ENCODE results near the gene SRP14.
A peak's percentile ranks its signal among the peaks of the same experiment; 100 is the strongest.

The SRP14 gene, protein sequence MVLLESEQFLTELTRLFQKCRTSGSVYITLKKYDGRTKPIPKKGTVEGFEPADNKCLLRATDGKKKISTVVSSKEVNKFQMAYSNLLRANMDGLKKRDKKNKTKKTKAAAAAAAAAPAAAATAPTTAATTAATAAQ

GRCh38 chr15:40038638-40039543 is at the start of gene SRP14:
TSS of gene SRP14 (minus strand) at chr15:40039181. CDS start at chr15:40039116, 65 bp downstream.
- Histone ChIP-seq H3K27me3 (no peaks in the 10 kb centered on the region), H3K27ac (peak within 1 kb of the TSS; percentile 85 to 95 (median 92)), H4K20me1 (peaks cover 0 to 41% (median 29%) of the 10 kb centered on the region in 11 experiments; a peak in 15 of 22 replicates), H3K9ac (peak within 1 kb of the TSS; percentile 90 to 99 (median 96)), H3K4me2 (peak within 1 kb of the TSS; percentile 79 to 94 (median 90)), H3K4me3 (peak within 1 kb of the TSS; percentile 86 to 100 (median 92)), H3K4me1 (peaks cover 25 to 49% (median 34%) of the 10 kb centered on the region in 10 experiments), H3K36me3 (peaks cover 36 to 43% (median 40%) of the 10 kb centered on the region in 11 experiments), H3K9me3 (replicated peaks in 1 of 11) (no peaks in the 10 kb centered on the region)
- TF ChIP-seq Cebpa-rat (IDR thresholded peaks at IDR 0.05): no peak

GRCh38 chr15:40087991-40088928 is 49.3 kb upstream of the SRP14 start:
- Histone ChIP-seq H4K20me1 (peaks cover 0 to 33% (median 0%) of the 10 kb centered on the region in 11 experiments; a peak in 2 of 22 replicates), H3K4me3 (no peak overlapping the region), H3K4me2 (peak overlapping the region; percentile 51 to 98 (median 67)), H3K9ac (peak overlapping the region in 10 of 11 experiments; percentile 18 to 44 (median 26); a peak in 8 of 22 replicates), H3K9me3 (replicated peaks in 1 of 11) (no peaks in the 10 kb centered on the region), H3K36me3 (peaks cover 18 to 51% (median 38%) of the 10 kb centered on the region in 11 experiments; a peak in 21 of 22 replicates), H3K4me1 (peaks cover 67 to 88% (median 80%) of the 10 kb centered on the region in 10 experiments), H3K27me3 (no peaks in the 10 kb centered on the region), H3K27ac (peak overlapping the region in 10 of 11 experiments; percentile 18 to 59 (median 35); a peak in 14 of 22 replicates)
- TF ChIP-seq Cebpa-rat (IDR thresholded peaks at IDR 0.05): no peak

DNA sequence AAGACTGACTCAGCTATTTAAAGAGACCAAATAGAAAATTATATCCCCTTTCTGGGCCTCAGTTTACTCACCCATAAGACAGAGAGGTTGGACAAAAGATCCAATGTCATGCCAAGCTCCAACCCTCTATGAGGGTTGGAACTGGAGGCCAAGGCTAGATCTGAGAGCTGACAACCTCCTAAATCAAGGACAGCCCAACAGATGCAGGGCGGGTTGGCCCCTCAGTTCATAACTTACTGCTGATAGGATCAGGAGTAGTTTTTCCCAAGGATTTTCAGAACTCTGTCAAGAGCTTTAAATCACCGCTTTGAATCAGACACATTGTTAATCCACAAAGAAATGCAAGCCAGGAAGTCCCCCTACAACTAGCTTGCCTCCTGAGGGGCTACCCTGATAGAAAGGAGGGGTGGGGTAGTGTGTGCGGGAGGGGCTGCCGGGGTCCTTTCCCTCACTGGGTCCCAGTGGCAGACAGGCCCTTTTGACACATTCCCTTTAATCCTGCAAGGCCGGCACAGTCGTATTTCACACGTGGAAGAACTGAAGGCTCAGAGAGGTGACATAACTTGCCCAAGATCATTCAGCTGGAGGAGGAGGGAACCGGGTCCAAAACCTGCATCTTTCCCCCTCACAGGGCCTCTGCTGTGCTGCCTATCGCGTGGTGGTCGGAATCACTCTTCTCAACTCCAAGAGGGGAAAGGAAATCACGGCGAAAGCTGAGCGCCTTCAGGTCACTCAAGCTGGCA is 48.3 kb upstream of the SRP14 start:
- Histone ChIP-seq H3K4me1 (peaks cover 67 to 88% (median 80%) of the 10 kb centered on the region in 10 experiments), H3K27ac (peak overlapping the region in 2 of 11 experiments; percentile 8 to 19; a peak in 1 of 22 replicates), H3K27me3 (no peaks in the 10 kb centered on the region), H4K20me1 (peaks cover 0 to 24% (median 0%) of the 10 kb centered on the region in 11 experiments; a peak in 2 of 22 replicates), H3K36me3 (peaks cover 18 to 42% (median 31%) of the 10 kb centered on the region in 11 experiments; a peak in 21 of 22 replicates), H3K9me3 (replicated peaks in 1 of 11) (no peaks in the 10 kb centered on the region), H3K4me2 (peak overlapping the region in 2 of 11 experiments; percentile 56 to 76; a peak in 3 of 22 replicates), H3K4me3 (no peak overlapping the region), H3K9ac (no peak overlapping the region)
- no peak for TF ChIP-seq Cebpa-rat (IDR thresholded peaks at IDR 0.05)

- peaks cover 70 to 87% (median 82%) of the 10 kb centered on the region in 10 experiments for H3K4me1 ChIP-seq
- H3K36me3 ChIP-seq: peaks cover 5 to 22% (median 11%) of the 10 kb centered on the region in 11 experiments; a peak in 20 of 22 replicates
- H4K20me1 ChIP-seq: peaks cover 0 to 5% (median 0%) of the 10 kb centered on the region in 11 experiments; a peak in 2 of 22 replicates
- no peaks in the 10 kb centered on the region for H3K27me3 ChIP-seq
- peak overlapping the region in 9 of 11 experiments; percentile 18 to 95 (median 78); a peak in 15 of 22 replicates for H3K4me2 ChIP-seq
- H3K27ac ChIP-seq: peak overlapping the region in 1 of 11 experiments; percentile 16; a peak in 1 of 22 replicates
- TF ChIP-seq Cebpa-rat (IDR thresholded peaks at IDR 0.05): no peak
- 0 out of 22 replicates have a peak overlapping the region, but pooled peaks of 1 of the 11 experiments have one; percentile 26 for H3K9ac ChIP-seq
- no peaks in the 10 kb centered on the region for H3K9me3 ChIP-seq (replicated peaks in 1 of 11)
- H3K4me3 ChIP-seq: no peak overlapping the region
These were observed 46.3 kb upstream of the SRP14 start for GRCh38 chr15:40085266-40085665.

- Histone ChIP-seq H3K4me3 (no peak overlapping the region), H3K9me3 (replicated peaks in 1 of 11) (no peaks in the 10 kb centered on the region), H3K36me3 (peaks cover 0 to 16% (median 5%) of the 10 kb centered on the region in 11 experiments; a peak in 17 of 22 replicates), H4K20me1 (peaks cover 0 to 5% (median 0%) of the 10 kb centered on the region in 11 experiments; a peak in 1 of 22 replicates), H3K27ac (peak overlapping the region in 1 of 11 experiments; percentile 16; a peak in 2 of 22 replicates), H3K27me3 (no peaks in the 10 kb centered on the region), H3K4me1 (peaks cover 67 to 85% (median 77%) of the 10 kb centered on the region in 10 experiments), H3K4me2 (peak overlapping the region in 9 of 11 experiments; percentile 18 to 95 (median 78); a peak in 14 of 22 replicates), H3K9ac (no peak overlapping the region)
- TF ChIP-seq Cebpa-rat (IDR thresholded peaks at IDR 0.05): no peak
These were observed 45.7 kb upstream of the SRP14 start for GRCh38 chr15:40084650-40085049.

DNA sequence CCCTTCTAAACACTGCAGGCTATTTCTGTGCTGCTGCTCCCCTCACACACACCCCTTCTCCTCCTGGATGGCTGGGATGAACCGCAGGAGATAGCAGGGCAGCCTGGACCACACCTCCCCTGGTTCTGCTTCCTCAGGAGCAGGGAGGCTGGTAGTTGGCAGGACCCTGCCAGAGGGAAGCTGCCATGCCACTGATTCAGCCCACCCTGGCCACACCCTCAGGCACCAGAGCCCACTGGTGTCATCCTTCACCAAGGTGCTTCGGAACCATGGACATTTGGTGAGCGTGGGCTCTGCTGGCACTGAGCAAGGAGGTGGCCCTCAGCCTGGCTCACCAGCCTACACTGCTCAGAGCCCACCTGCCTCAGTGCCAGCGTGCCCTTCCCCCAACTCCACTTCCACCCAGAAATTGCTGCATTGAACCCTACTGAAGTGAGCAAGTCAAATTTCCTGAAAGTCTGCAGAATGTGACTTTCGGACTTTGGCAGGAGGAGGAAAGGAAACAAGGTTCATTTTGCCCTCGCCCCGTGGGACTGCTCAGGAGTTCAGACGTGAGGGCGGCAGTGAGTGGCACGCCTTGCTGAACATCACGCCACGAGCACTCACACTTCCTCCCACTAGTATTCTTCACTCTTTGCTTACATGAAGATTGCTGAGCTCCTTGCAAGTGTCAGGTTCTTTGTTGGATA is 43.4 kb upstream of the SRP14 start:
- peak overlapping the region; percentile 44 to 91 (median 68) for H3K9ac ChIP-seq
- H3K4me1 ChIP-seq: peaks cover 44 to 70% (median 57%) of the 10 kb centered on the region in 10 experiments
- H3K27me3 ChIP-seq: no peaks in the 10 kb centered on the region
- TF ChIP-seq Cebpa-rat (IDR thresholded peaks at IDR 0.05): no peak
- peak overlapping the region; percentile 53 to 97 (median 72); a peak in 21 of 22 replicates for H3K27ac ChIP-seq
- peak overlapping the region; percentile 78 to 98 (median 88) for H3K4me2 ChIP-seq
- H3K4me3 ChIP-seq: peak overlapping the region; percentile 6 to 56 (median 32); a peak in 12 of 20 replicates
- H3K36me3 ChIP-seq: no peaks in the 10 kb centered on the region
- H4K20me1 ChIP-seq: no peaks in the 10 kb centered on the region
- no peaks in the 10 kb centered on the region for H3K9me3 ChIP-seq (replicated peaks in 1 of 11)

DNA sequence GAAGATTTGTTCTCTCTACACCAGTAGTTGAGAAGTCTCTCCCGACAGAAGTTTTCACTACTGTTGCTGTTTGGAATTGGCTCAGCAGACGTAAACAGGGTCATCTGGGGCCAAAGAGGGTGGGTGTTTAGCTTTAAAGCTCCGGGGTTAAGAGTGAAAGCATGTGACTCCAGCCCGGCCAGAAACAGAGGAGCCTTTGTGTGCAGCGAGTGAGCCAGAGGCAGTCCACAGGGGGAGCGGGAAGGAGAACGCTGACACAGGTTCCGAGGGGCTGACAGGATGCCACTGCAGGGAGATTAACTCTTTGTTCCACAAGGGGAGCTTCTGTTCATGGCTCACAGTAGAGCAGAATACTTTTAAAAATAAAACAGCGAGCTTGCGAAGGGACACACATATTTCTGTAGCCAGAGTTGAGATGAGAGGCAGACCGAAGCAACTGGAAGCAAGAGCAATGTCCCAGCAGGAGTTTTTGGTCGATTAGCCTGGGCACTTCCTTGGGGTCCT is 42.8 kb upstream of the SRP14 start:
- Histone ChIP-seq H3K4me1 (peaks cover 41 to 68% (median 55%) of the 10 kb centered on the region in 10 experiments), H3K27me3 (no peaks in the 10 kb centered on the region), H3K4me3 (peak overlapping the region; percentile 6 to 56 (median 32); a peak in 16 of 20 replicates), H3K9me3 (replicated peaks in 1 of 11) (no peaks in the 10 kb centered on the region; a peak in 1 of 22 replicates), H4K20me1 (no peaks in the 10 kb centered on the region), H3K4me2 (peak overlapping the region; percentile 78 to 98 (median 88)), H3K9ac (peak overlapping the region; percentile 44 to 91 (median 68)), H3K27ac (peak overlapping the region; percentile 53 to 97 (median 72)), H3K36me3 (no peaks in the 10 kb centered on the region)
- TF ChIP-seq Cebpa-rat (IDR thresholded peaks at IDR 0.05): no peak
